K562 (cell line): ENCODE results near the gene DRAXIN. TPM values are rescaled to one million over a fixed set of nuclear protein-coding genes. Genes with fewer than 3 reads are reported as not detected.

ENCODE experiments used
- CBX2 ChIP-seq: fragments of 200-600 bp; sonication (generic); IDR thresholded peaks from one replicate; pipeline ENCODE4 v1.6.1; 2012; ENCODE audit warnings: mild to moderate bottlenecking, low read length, inconsistent platforms; ENCODE audit not compliant: insufficient read depth, poor library complexity, severe bottlenecking
- CBX5 ChIP-seq: IDR thresholded peaks from 2 replicates; pipeline ENCODE4 v1.6.1; 2014; ENCODE audit warnings: low read depth, borderline replicate concordance
- CGGBP1 ChIP-seq: fragments of 250-450 bp; sonication (Bioruptor Pico); IDR thresholded peaks from 2 replicates; pipeline ENCODE4 v1.9.0; 2021; ENCODE audit warnings: mild to moderate bottlenecking
- CHD7 ChIP-seq: fragments of 200-600 bp; sonication (generic); IDR thresholded peaks from one replicate; pipeline ENCODE4 v1.6.1; 2012; ENCODE audit warnings: mild to moderate bottlenecking, low read depth, low read length, inconsistent platforms
- GABPA ChIP-seq: fragments of 200-800 bp; sonication (Bioruptor generic); conservative IDR thresholded peaks from 2 replicates; pipeline ENCODE4 v1.6.1; 2016; ENCODE audit warnings: low read depth, missing genetic modification characterization, missing compliant biosample characterization
- HBP1 ChIP-seq: fragments of 450-650 bp; formaldehyde crosslinking; IDR thresholded peaks from 2 replicates; pipeline ENCODE4 v1.4.0; 2022; ENCODE audit warnings: missing genetic modification characterization
- HNRNPUL1 ChIP-seq: fragments of 200-400 bp; formaldehyde crosslinking; IDR thresholded peaks from 2 replicates; pipeline ENCODE4 v1.6.1; 2017; ENCODE audit warnings: low read length
- LEF1 ChIP-seq: fragments of 450-650 bp; IDR thresholded peaks from 2 replicates; pipeline ENCODE4 v1.6.1; 2016; ENCODE audit warnings: mild to moderate bottlenecking
- NFE2L1 ChIP-seq: fragments of 450-650 bp; IDR thresholded peaks from 2 replicates; pipeline ENCODE4 v1.6.1; 2016; ENCODE audit warnings: missing genetic modification characterization, low read depth, mild to moderate bottlenecking, missing compliant biosample characterization, moderate library complexity, borderline replicate concordance
- PCBP2 ChIP-seq: fragments of 200-400 bp; formaldehyde crosslinking; IDR thresholded peaks from 2 replicates; pipeline ENCODE4 v1.6.1; 2018; ENCODE audit warnings: low read length, low read depth, mild to moderate bottlenecking, moderate library complexity; ENCODE audit not compliant: poor library complexity, severe bottlenecking
- PTRF ChIP-seq: fragments of 450-650 bp; IDR thresholded peaks from 2 replicates; pipeline ENCODE4 v1.6.1; 2016; ENCODE audit warnings: mild to moderate bottlenecking, missing genetic modification characterization, missing compliant biosample characterization
- XRCC5 ChIP-seq: fragments of 200-400 bp; formaldehyde crosslinking; IDR thresholded peaks from 2 replicates; pipeline ENCODE4 v1.6.1; 2017; ENCODE audit warnings: low read depth, mild to moderate bottlenecking, low read length
- ZNF253 ChIP-seq: fragments of 250-450 bp; sonication (Bioruptor Pico); conservative IDR thresholded peaks from 2 replicates; pipeline ENCODE4 v1.6.1; 2021; ENCODE audit warnings: mild to moderate bottlenecking
- ZNF277 ChIP-seq: fragments of 250-450 bp; sonication (Bioruptor Pico); IDR thresholded peaks from 2 replicates; pipeline ENCODE4 v1.8.0; 2022; ENCODE audit warnings: inconsistent platforms, mild to moderate bottlenecking, moderate library complexity, borderline replicate concordance
- polyA plus RNA-seq, 8 experiments: library from polyadenylated mRNA; depleted of rRNA in 4 of 8; stranded (reverse) in 5 of 8; unstranded in 3 of 8; fragments of >200 nt; fragmentation: Nextera tagmentation in 2 of 8; fragmentation: Illumina TruSeq in 1 of 8; extraction: Ambion mirVana in 2 of 8; extraction: Trizol in 1 of 8; gene quantifications; 2 replicates each; pipeline versions ENCODE4 v1.2.1 to v1.2.3, GENCODE V29; 2011 to 2014; ENCODE audit warnings: inconsistent platforms in 1 of 8, missing spikeins in 1 of 8
- total RNA-seq, 7 experiments: library from RNA; depleted of rRNA in 6 of 7; stranded (reverse); fragments of >200 nt in 6 of 7; fragmentation: Illumina TruSeq in 2 of 7; extraction: Trizol in 2 of 7; gene quantifications; 2 replicates each; pipeline versions ENCODE4 v1.2.1 to v1.2.3, GENCODE V29; 2011 to 2021; ENCODE audit warnings: low replicate concordance in 1 of 7

Gene DRAXIN
- total and polyA plus RNA-seq, 9 of the 15 experiments (the other 6 are each of a cell fraction or from before 2014, with no cell fraction given) = 0.01 to 0.04 (median 0.01) TPM; not detected in 6

GRCh38 chr1:11749203-11749689, 57.7 kb downstream of the DRAXIN start (continued):
- TF ChIP-seq CHD7 (no peak), XRCC5 (peak; percentile 80), HBP1 (CRISPR knock-in tag) (0 out of 2 replicates have a peak, but pooled peaks have one; percentile 67), ZNF277 (CRISPR knock-in tag) (0 out of 2 replicates have a peak, but pooled peaks have one; percentile 20), CBX5 (no peak), HNRNPUL1 (no peak), LEF1 (0 out of 2 replicates have a peak, but pooled peaks have one; percentile 25), ZNF253 (no peak), PCBP2 (no peak), GABPA (no peak), NFE2L1 (tag) (no peak), CGGBP1 (CRISPR knock-in tag) (no peak), PTRF (tag) (no peak), CBX2 (no peak)
